SU-DHL-6 (cell line): Measurements from ENCODE around the gene SUPT3H.

ENCODE experiments used
- EZH2phosphoT487 ChIP-seq: fragments of 200-600 bp; sonication (generic), shearing (Covaris generic); conservative IDR thresholded peaks from 2 replicates; pipeline ENCODE4 v1.6.1; 2018; ENCODE audit warnings: mild to moderate bottlenecking, antibody characterized with exemption, low read length, moderate library complexity, mixed read lengths
- TF ChIP-seq, protein P1 (sequence below): fragments of 200-600 bp; sonication (generic); IDR thresholded peaks from one replicate; pipeline ENCODE4 v1.5.1; 2017; ENCODE audit warnings: antibody characterized with exemption, mild to moderate bottlenecking, low read length, moderate library complexity; ENCODE audit not compliant: insufficient read depth, poor library complexity, severe bottlenecking

DNA sequence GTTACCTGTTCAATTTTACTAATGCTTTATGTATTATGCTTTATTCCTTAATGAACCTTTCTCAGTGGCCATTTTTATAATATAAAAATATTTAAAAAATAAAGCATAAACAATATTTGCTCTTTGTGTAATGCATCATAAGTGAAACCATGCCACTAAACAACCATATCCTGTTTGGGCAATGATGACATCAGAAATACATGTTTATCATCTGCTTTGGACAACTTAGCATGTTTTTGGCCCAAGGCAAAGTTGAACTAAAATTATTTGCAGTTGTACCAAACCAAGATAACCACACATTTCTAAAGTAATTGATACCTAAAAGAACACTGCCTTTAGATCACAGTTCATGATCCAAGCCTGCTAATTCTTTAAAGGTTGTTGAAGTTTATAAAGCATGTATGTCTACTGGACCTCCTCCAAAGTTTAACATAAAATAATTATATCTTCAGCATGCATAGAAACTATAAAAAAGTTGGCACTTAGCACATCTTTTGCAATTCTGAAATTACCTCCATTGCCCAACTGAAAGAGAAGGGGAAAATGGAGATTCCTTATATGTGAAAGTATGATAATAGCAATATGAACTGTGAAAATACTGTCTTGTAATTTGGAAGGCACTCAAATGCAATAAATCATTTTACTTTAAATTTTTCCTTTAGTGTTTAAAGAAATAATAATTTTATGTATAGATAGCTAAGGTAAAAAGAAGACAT, 375.2 kb downstream of the SUPT3H start:
- TF ChIP-seq, protein P1, sequence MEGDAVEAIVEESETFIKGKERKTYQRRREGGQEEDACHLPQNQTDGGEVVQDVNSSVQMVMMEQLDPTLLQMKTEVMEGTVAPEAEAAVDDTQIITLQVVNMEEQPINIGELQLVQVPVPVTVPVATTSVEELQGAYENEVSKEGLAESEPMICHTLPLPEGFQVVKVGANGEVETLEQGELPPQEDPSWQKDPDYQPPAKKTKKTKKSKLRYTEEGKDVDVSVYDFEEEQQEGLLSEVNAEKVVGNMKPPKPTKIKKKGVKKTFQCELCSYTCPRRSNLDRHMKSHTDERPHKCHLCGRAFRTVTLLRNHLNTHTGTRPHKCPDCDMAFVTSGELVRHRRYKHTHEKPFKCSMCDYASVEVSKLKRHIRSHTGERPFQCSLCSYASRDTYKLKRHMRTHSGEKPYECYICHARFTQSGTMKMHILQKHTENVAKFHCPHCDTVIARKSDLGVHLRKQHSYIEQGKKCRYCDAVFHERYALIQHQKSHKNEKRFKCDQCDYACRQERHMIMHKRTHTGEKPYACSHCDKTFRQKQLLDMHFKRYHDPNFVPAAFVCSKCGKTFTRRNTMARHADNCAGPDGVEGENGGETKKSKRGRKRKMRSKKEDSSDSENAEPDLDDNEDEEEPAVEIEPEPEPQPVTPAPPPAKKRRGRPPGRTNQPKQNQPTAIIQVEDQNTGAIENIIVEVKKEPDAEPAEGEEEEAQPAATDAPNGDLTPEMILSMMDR: no peak
- TF ChIP-seq EZH2phosphoT487: no peak
